Lung microvascular endothelial cell (primary cell): ENCODE measurements around the gene CPLX4. TPM values are rescaled to one million over a fixed set of nuclear protein-coding genes. Genes with fewer than 3 reads are reported as not detected.
A peak's percentile ranks its signal among the peaks of the same experiment; 100 is the strongest.
"Not testable (repeated sequence)": the region's sequence is repeated elsewhere in the genome, so short reads cannot be mapped to it uniquely, and the experiment has no call there.

ENCODE experiments used
- DNase-seq, 2 donors: peaks; one replicate each; pipeline versions ENCODE4 v3.0.0 to v3.0.0-alpha.2; 2010; ENCODE audit warnings: low read depth in 2 of 2
- total RNA-seq: library from RNA; depleted of rRNA; stranded (reverse); fragments of >200 nt; gene quantifications from 2 replicates; pipeline ENCODE4 v1.2.1, GENCODE V29; 2014

The CPLX4 gene
- total RNA-seq, 1 donor from 2014 or later = not detected

GRCh38 chr18:59271606-59272220 is 46.7 kb downstream of the CPLX4 start:
- DNase-seq = no peak

DNA sequence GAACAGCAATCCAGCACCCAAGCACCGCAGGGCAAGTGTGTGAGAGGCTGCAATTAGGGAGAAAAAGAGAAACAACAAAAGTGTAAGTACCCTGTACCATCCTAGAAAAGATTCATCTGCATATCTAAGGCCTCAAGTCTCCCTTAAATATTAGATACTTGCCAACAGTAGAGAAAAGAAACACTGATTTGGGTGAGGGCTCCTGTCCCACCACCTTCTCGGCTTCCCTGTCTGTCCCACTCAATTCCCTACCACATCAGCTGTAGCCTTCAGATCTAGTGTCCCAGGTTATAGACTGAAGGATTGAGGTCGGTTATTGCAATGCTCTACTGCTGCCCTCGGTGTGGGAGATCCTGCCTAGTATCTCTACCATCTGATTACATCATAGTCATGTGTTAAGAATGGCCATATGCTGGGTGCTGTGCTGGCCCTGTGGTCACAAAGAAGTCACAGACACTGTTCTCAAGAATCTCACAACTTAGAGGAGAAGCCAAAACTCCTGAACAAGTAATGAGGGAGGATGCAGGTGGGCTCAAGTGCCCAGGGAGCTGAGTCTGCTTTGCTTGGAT is 47.7 kb downstream of the CPLX4 start:
- DNase-seq = no peak

GRCh38 chr18:59269563-59270119 is 48.8 kb downstream of the CPLX4 start:
- DNase-seq = no peak

DNA sequence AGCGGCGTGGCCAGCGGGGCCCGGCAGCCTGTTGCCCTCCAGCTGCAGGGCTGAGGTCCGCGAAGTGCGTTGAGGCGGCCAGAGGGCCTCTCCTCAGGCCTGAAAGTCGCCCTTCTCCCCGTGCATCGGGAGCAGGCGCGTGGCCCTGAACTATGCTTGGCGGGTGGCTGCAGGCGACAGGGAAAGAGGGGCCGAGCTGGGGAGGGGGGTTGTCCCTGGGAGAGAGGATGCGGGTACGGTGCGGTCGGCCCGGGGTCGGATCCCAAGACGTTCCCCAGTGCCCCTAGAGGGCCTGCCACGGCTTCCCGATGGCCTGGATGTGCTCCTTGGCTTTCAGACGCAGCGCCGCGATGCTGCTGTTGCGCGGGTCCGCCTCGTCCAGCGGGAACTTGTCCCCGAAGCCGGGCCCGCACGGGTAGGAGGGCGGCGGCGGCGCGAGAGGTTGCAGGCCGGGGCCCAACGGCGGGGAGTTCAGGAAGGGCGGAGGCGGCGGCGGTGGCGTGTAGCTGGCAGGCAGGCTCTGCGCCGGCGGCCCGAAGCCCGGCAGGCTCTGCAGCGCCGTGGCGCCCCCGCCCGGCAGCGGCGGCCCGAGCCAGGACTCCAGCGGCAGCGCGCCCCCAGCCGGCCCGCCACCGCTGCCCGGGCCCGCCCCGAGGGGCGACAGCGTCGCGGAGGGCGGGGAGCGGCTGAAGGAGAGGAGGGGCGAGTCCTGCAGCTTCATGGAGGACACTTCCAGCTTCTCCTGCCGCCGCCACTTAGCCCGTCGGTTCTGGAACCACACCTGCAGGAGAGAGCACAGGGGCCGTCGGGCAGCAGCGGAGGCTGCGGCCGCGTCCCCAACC is 49.5 kb downstream of the CPLX4 start:
- DNase-seq = peak; percentile 50 to 55

DNA sequence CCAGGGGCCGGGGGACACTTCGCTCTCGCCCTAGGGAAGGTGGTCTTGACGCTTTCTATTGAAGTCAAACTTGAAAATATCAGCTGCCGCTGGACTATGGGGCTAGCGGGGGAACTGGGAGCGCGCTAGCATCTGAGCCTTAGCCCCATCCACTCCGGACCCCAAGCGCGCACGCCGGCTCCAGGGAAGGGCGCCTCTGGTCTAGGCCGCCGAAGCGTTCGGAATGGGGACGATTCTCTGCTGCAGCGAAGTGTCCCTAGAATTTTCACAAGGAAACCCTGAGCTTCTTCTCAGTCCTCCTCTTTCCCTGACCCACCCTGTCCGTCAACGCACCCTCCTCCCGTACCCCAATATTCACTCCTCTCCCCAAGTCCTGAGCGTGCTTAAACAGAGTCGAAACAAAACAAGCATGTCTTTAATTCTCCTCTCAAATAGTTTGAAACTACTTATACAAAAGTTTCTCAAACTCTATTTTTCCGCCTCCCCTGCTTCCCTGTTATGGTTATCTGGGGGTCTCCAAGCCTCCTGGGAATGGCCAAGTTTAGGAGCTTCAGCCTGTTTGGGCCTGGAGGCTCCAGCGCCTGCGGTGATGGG is 50.2 kb downstream of the CPLX4 start:
- no peak for DNase-seq

GRCh38 chr18:59267503-59268126 is 50.8 kb downstream of the CPLX4 start:
- DNase-seq = no peak

DNA sequence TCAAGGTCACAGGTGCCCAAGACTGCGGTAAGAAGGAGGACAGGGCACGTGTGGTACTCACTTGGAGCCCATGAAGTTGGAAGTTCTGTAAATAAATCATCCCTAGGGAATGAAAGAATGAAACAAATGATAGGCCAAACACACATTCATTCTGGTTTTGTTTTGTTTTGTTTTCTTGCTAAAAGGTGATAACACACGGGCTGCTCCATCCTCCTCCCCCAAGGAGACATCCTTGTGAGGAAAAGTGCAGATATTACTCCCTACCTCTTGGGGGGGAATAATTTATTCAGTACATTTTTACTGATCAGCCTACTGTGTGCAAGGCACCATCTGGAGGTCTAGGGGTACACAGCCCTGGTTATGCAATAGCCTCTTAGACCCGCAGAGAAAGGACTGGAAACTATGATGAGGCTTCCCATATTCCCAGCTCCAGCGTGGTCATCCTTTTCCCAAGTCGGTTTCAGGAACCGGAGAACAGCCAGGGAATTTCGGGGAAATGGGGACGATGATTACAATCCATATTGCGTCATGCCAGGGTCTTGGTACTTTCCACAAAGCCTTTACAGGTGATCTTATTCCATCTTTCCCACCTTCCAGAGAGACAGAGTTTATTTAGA is 51.5 kb downstream of the CPLX4 start:
- DNase-seq = no peak

DNA sequence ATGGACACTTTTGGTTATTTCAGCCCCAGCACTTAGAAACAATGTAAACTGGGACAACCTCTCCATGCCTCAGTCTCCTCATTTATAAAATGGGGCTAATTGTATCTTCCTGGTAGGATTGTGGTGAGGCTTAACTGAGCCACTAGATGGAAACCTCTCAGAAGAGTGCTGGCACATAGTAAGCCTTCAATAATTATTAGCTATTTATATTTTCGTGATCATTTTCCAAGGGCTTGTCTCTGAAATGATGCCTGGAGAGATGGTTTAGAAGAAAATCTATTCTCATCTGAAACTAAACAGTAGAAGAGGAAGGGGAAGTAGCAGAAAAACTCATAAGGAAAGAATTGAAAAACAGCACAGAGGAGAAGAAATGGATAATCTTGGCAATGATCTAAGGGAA is 52.0 kb downstream of the CPLX4 start:
- no peak for DNase-seq

GRCh38 chr18:59265974-59266369 is 52.5 kb downstream of the CPLX4 start:
- no peak for DNase-seq

GRCh38 chr18:59265246-59265973 is 53.0 kb downstream of the CPLX4 start:
- DNase-seq = no peak

GRCh38 chr18:59264651-59265245 is 53.7 kb downstream of the CPLX4 start:
- no peak for DNase-seq

DNA sequence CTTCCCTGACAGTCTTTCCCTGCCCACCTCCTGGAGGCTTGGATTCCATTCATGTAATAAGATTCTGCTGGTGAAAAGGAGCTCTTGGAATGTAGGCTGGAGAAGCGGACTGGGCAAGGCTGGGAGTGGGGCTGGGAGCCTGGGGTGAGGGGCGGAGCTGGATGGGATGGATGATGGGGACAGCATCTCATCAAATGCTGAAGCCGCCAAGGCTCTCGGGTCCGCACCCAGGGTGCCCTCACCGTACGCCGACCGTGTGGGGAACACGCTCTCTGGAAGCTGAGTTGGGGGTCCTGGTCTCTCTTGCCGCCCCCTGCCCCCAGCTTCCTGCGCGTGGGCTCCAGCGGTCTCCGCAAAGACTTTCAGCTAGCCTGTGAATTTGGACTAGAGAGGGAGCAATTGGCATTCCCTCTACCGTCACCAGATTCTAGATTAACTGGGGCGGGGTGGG is 54.3 kb downstream of the CPLX4 start:
- no peak for DNase-seq

- no peak for DNase-seq
Observed at GRCh38 chr18:59263661-59264060, 54.8 kb downstream of the CPLX4 start.

DNA sequence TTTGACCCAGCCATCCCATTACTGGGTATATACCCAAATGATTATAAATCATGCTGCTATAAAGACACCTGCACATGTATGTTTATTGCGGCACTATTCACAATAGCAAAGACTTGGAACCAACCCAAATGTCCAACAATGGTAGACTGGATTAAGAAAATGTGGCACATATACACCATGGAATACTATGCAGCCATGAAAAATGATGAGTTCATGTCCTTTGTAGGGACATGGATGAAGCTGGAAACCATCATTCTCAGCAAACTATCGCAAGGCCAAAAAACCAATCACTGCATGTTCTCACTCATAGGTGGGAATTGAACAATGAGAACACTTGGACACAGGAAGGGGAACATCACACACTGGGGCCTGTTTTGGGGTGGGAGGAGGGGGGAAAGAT is 56.2 kb downstream of the CPLX4 start:
- not testable (repeated sequence) for DNase-seq

- DNase-seq = not testable (repeated sequence)
Observed at GRCh38 chr18:59261842-59262241, 56.6 kb downstream of the CPLX4 start.

DNA sequence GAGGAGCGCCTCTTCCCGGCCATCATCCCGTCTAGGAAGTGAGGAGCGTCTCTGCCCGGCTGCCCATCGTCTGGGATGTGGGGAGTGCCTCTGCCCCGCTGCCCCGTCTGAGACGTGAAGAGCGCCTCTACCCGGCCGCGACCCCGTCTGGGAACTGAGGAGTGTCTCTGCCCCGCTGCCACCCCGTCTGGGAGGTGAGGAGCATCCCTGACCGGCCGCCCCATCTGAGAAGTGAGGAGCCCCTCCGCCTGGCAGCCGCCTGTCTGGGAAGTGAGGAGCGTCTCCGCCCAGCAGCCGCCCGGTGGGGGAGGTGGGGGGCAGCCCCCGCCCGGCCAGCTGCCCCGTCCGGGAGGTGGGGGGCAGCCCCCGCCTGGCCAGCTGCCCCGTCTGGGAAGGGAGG is 63.0 kb downstream of the CPLX4 start:
- not testable (repeated sequence) for DNase-seq

- peak; percentile 75 to 78 for DNase-seq
Observed at GRCh38 chr18:59249199-59249774, 69.2 kb downstream of the CPLX4 start.

- no peak for DNase-seq
Observed at GRCh38 chr18:59246796-59247195, 71.7 kb downstream of the CPLX4 start.
